ENCODE results near the gene CFAP69.
A peak's percentile ranks its signal among the peaks of the same experiment; 100 is the strongest.

Gene CFAP69, protein sequence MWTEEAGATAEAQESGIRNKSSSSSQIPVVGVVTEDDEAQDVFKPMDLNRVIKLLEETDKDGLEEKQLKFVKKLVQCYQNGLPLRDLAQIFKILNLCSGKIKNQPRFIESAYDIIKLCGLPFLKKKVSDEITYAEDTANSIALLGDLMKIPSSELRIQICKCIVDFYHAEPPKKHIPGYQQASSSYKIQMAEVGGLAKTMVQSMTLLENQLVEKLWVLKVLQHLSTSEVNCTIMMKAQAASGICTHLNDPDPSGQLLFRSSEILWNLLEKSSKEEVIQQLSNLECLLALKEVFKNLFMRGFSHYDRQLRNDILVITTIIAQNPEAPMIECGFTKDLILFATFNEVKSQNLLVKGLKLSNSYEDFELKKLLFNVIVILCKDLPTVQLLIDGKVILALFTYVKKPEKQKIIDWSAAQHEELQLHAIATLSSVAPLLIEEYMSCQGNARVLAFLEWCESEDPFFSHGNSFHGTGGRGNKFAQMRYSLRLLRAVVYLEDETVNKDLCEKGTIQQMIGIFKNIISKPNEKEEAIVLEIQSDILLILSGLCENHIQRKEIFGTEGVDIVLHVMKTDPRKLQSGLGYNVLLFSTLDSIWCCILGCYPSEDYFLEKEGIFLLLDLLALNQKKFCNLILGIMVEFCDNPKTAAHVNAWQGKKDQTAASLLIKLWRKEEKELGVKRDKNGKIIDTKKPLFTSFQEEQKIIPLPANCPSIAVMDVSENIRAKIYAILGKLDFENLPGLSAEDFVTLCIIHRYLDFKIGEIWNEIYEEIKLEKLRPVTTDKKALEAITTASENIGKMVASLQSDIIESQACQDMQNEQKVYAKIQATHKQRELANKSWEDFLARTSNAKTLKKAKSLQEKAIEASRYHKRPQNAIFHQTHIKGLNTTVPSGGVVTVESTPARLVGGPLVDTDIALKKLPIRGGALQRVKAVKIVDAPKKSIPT

DNA sequence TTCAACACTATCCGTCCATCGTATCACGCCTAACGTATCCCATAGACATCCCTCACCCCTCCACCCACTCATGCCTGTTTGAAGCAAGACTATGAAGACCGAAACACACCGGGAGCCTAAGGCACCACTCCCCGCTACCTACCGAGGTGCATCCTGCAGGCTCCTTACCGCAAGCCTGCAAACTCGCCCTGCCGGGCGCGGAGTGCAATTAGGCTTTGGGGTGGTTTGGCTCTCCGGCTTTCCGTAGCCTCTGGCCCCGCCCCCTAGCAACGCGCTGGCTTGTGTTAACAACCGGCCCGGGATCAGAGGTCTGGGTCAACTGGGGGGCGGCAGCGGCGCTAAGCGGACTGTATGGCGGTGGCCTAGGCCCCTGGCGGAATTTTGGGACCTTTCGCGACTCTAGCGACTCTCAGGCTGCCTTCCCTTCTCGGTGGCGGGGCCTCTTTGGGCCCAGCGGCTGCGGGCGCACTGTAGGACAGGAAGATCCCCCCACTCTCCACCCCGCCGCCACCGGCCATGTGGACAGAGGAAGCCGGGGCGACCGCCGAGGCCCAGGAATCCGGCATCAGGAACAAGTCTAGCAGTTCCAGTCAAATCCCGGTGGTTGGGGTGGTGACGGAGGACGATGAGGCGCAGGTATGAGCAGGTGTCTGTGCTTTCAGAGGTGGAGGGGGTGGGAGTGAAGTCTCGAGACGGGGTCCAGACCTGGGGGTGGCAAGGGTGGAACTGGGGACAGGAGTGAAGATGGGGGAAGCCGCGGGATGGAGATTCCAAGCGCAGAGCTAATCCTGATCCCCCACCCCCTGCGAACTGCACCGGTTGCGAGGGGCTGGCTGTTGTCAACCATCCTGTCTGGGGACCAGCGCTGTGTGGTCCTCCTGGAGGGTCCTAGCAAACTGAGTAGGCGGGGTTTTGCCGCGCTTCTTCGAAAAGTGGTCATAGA is at the start of gene CFAP69:
CFAP69 (plus strand) TSS at position 266 of the 943 bp plus-strand sequence; CDS start at position 517, 251 bp downstream.
- TF ChIP-seq, protein P1, sequence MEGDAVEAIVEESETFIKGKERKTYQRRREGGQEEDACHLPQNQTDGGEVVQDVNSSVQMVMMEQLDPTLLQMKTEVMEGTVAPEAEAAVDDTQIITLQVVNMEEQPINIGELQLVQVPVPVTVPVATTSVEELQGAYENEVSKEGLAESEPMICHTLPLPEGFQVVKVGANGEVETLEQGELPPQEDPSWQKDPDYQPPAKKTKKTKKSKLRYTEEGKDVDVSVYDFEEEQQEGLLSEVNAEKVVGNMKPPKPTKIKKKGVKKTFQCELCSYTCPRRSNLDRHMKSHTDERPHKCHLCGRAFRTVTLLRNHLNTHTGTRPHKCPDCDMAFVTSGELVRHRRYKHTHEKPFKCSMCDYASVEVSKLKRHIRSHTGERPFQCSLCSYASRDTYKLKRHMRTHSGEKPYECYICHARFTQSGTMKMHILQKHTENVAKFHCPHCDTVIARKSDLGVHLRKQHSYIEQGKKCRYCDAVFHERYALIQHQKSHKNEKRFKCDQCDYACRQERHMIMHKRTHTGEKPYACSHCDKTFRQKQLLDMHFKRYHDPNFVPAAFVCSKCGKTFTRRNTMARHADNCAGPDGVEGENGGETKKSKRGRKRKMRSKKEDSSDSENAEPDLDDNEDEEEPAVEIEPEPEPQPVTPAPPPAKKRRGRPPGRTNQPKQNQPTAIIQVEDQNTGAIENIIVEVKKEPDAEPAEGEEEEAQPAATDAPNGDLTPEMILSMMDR (IDR thresholded peaks at IDR 0.05; ENCODE audit: low read depth, low read length, missing control alignments), result peak; percentile 31
- DNase-seq (ENCODE audit: low read depth), result peak; percentile 57
- in situ Hi-C loops (cut with HindIII; ENCODE audit: low sequenced_read_pairs), result no loop called here
- H3K4me3 ChIP-seq (ENCODE audit: low read depth, low read length), result peak within 1 kb of the TSS; percentile 80

DNA sequence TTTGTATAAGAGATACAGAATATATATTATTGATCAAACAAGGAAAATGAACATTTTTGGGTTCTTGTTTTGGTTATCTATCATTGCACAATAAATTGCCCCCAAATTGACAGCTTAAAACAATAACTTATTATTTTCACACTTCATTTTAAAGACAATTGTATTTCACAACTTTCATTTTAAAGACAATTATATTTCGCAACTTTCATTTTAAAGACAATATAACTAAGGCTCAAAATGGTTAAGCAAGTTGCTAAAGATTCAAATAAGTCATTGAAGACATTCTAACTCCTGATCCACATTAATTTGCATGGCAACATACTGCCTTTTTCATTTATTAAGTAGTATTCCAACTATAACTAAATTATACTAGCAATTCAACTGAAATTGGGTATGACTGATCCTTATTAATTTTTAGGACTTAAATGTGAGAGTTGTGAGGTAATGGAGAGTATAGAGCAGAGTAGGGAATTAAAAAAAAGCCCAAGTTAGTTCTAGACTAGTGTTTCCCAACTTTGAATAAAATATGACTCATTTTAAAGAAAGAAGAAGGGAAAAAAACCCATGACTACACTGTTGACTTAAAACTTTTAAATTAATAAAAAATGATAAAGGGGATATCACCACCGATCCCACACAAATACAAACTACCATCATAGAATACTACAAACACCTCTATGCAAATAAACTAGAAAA is 43.3 kb upstream of the CFAP69 start:
- DNase-seq (ENCODE audit: low read depth), result no peak
- H3K4me3 ChIP-seq (ENCODE audit: low read depth, low read length), result no peak overlapping the region
- TF ChIP-seq, protein P1 (IDR thresholded peaks at IDR 0.05; ENCODE audit: low read depth, low read length, missing control alignments), result no peak
- in situ Hi-C loops (cut with HindIII; ENCODE audit: low sequenced_read_pairs), result no loop called here

DNA sequence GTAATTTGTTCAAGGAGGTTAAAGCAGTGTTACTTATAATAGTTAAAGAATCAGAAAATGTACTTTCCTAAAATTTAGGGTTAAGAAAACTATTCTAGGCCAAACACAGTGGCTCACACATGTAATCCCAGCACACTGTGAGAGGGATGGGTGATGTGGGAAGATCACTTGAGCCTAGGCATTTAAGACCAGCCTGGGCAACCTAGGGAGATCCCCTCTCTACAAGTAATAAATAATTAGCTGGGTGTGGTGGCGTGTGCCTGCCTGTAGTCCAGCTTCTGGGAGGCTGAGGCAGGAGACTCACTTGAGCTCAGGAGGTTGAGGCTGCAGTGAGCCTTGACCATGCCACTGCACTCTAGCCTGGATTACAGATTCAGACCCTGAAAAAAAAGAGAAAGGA is 37.0 kb upstream of the CFAP69 start:
- no peak overlapping the region for H3K4me3 ChIP-seq (ENCODE audit: low read depth, low read length)
- in situ Hi-C loops (cut with HindIII; ENCODE audit: low sequenced_read_pairs), result no loop called here
- TF ChIP-seq, protein P1 (IDR thresholded peaks at IDR 0.05; ENCODE audit: low read depth, low read length, missing control alignments), result no peak
- no peak for DNase-seq (ENCODE audit: low read depth)

DNA sequence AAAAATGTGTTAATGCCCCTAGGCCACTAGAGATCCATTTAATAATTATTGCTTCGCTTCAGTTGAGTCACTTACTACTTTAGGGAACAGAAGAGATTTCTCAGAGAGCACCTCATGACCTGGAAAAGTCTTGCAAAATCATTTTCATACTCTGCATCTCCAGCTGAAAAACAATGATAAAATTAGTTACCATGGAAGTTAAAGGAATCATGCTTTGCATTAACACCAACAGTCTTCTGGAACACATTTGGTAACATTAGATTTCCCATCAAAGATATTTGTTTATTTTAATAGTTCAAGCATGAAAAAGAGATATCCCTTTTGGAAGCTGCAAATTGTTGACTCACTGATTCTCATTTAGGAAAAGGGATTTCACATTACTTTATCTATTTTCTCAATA is 35.2 kb upstream of the CFAP69 start:
- TF ChIP-seq, protein P1 (IDR thresholded peaks at IDR 0.05; ENCODE audit: low read depth, low read length, missing control alignments), result no peak
- in situ Hi-C loops (cut with HindIII; ENCODE audit: low sequenced_read_pairs), result no loop called here
- no peak overlapping the region for H3K4me3 ChIP-seq (ENCODE audit: low read depth, low read length)
- DNase-seq (ENCODE audit: low read depth), result no peak

DNA sequence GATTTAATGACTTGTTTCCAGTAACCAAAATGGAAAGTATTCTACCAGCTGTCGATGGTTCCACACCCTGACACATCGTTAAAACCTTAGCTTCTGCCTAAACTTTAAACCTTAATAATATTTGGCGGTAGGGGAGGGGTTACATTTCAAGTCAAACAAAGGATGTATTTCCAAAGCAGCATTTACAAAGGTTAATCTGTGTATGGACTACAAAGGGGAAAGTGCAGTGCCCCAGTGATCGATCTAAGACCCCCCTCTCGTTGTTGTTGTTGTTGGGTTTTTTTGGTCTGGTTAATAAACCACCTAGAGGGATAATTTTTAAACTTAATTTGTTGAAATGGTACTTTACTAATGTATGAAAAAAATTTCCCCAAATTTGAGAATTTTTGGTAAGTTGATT is 34.5 kb upstream of the CFAP69 start:
- no peak overlapping the region for H3K4me3 ChIP-seq (ENCODE audit: low read depth, low read length)
- in situ Hi-C loops (cut with HindIII; ENCODE audit: low sequenced_read_pairs), result no loop called here
- no peak for DNase-seq (ENCODE audit: low read depth)
- TF ChIP-seq, protein P1 (IDR thresholded peaks at IDR 0.05; ENCODE audit: low read depth, low read length, missing control alignments), result no peak
